Activated CD8-positive, alpha-beta memory T cell treated with anti-CD3 and anti-CD28 coated beads for 36 hours (primary cell): ENCODE data around the gene COA6. TPM values are rescaled to one million over a fixed set of nuclear protein-coding genes. Genes with fewer than 3 reads are reported as not detected.

Experiments used
- CTCF ChIA-PET: fragments of 350-600 bp; sonication (Branson Sonifier 250); formaldehyde crosslinking; loops from one replicate; lab custom pipeline; 2021; ENCODE audit warnings: antibody characterized with exemption; lab: Charles Lee
- POLR2A ChIA-PET: fragments of 350-600 bp; sonication (Branson Sonifier 250); formaldehyde crosslinking; loops from one replicate; lab custom pipeline; 2021; ENCODE audit warnings: antibody characterized with exemption; lab: Charles Lee
- total RNA-seq, 2 experiments: library from RNA; stranded (reverse); gene quantifications; one replicate each; pipeline ENCODE4 v1.2.3, GENCODE V29; 2021

Gene COA6
- total RNA-seq, 2 experiments from 2014 or later: 51.8 to 51.9 TPM

- ChIA-PET POLR2A (no interaction called here), CTCF (no interaction called here)
These were observed 27.5 kb downstream of the COA6 start for GRCh38 chr1:234400773-234401172.

- ChIA-PET CTCF (interaction anchor here (0.8 kb wide), 1 partner anchor 25 kb away, joined by 3 read pairs; no protein-coding TSS in a partner anchor), POLR2A (no interaction called here)
These were observed 28.4 kb downstream of the COA6 start for GRCh38 chr1:234401658-234402057.

GRCh38 chr1:234402939-234403338 is 29.7 kb downstream of the COA6 start:
- POLR2A ChIA-PET: no interaction called here
- CTCF ChIA-PET: no interaction called here

- POLR2A ChIA-PET: no interaction called here
- CTCF ChIA-PET: interaction anchor here (0.6 kb wide), 1 partner anchor 18 kb away, joined by 5 read pairs; no protein-coding TSS in a partner anchor
These were observed 32.4 kb downstream of the COA6 start for GRCh38 chr1:234405676-234406075.

- CTCF ChIA-PET: no interaction called here
- POLR2A ChIA-PET: no interaction called here
These were observed 33.6 kb downstream of the COA6 start for GRCh38 chr1:234406871-234407270.

GRCh38 chr1:234408757-234409156 is 35.5 kb downstream of the COA6 start:
- ChIA-PET CTCF (no interaction called here), POLR2A (no interaction called here)

- ChIA-PET POLR2A (no interaction called here), CTCF (interaction anchor here (0.8 kb wide), 1 partner anchor 36 kb away, joined by 3 read pairs; the partner anchor contains the start of gene COA6)
These were observed 36.1 kb downstream of the COA6 start for GRCh38 chr1:234409328-234409727.

GRCh38 chr1:234412830-234413229 is 39.6 kb downstream of the COA6 start:
- POLR2A ChIA-PET: no interaction called here
- CTCF ChIA-PET: no interaction called here

- ChIA-PET CTCF (no interaction called here), POLR2A (no interaction called here)
These were observed 40.2 kb downstream of the COA6 start for GRCh38 chr1:234413485-234413884.

- POLR2A ChIA-PET: no interaction called here
These were observed 40.7 kb downstream of the COA6 start for GRCh38 chr1:234413990-234414389.

GRCh38 chr1:234427950-234428646 is 54.8 kb downstream of the COA6 start:
- ChIA-PET CTCF (no interaction called here), POLR2A (no interaction called here)

More at GRCh38 chr1:234413990-234414389, 40.7 kb downstream of the COA6 start:
- CTCF ChIA-PET: no interaction called here

GRCh38 chr1:234429434-234429806 is 56.2 kb downstream of the COA6 start:
- ChIA-PET POLR2A (no interaction called here), CTCF (interaction anchor here (0.7 to 0.9 kb wide), 2 partner anchors 12 to 13 kb away, joined by 4 to 5 read pairs; no protein-coding TSS in a partner anchor)

- POLR2A ChIA-PET: no interaction called here
- CTCF ChIA-PET: no interaction called here
These were observed 57.4 kb downstream of the COA6 start for GRCh38 chr1:234430691-234431090.

- ChIA-PET POLR2A (no interaction called here), CTCF (no interaction called here)
These were observed 58.0 kb downstream of the COA6 start for GRCh38 chr1:234431255-234431654.

- ChIA-PET CTCF (no interaction called here), POLR2A (no interaction called here)
These were observed 60.5 kb downstream of the COA6 start for GRCh38 chr1:234433563-234434285.

Other genes starting within 250 kb of the COA6 start
- 10 to 100 TPM; 38.4 to 39.6 TPM for gene TARBP1, start 105.7 kb downstream of the COA6 start, total RNA-seq
- gene IRF2BP2, start 236.7 kb downstream of the COA6 start, total RNA-seq: 10 to 100 TPM; 87.4 to 90.5 TPM